Mesenchymal stem cell (in vitro differentiated cells and primary cell): ENCODE results near the gene AREG.

Source experiments
- DNase-seq: peaks from one replicate; pipeline ENCODE4 v3.0.0-alpha.2; 2013
- H2AFZ ChIP-seq: one replicate; pipeline ENCODE4 v1.6.1; 2013; ENCODE audit warnings: low read depth, mild to moderate bottlenecking, control low read depth, inconsistent platforms, low read length, moderate library complexity
- H2AK5ac ChIP-seq: 2 replicates; pipeline ENCODE4 v1.6.1; 2013; ENCODE audit warnings: low read length, moderate library complexity, mild to moderate bottlenecking, inconsistent platforms; ENCODE audit not compliant: severe bottlenecking
- H2BK120ac ChIP-seq: one replicate; pipeline ENCODE4 v1.6.1; 2013; ENCODE audit warnings: low read depth, mild to moderate bottlenecking, inconsistent platforms, low read length, moderate library complexity
- H2BK12ac ChIP-seq, 2 experiments: one replicate each; pipeline ENCODE4 v1.6.1; 2013; ENCODE audit warnings: inconsistent platforms in 2 of 2, low read length in 2 of 2, mild to moderate bottlenecking in 2 of 2, moderate library complexity in 2 of 2, control low read depth in 1 of 2
- H2BK15ac ChIP-seq: one replicate; pipeline ENCODE4 v1.6.1; 2013; ENCODE audit warnings: mild to moderate bottlenecking, low read depth, inconsistent platforms; ENCODE audit not compliant: poor library complexity, severe bottlenecking
- H2BK5ac ChIP-seq: 2 replicates; pipeline ENCODE4 v1.6.1; 2013; ENCODE audit warnings: low read depth, mild to moderate bottlenecking, low read length, control low read depth, inconsistent platforms; ENCODE audit not compliant: poor library complexity, severe bottlenecking
- H3K14ac ChIP-seq, 2 experiments: one replicate each; pipeline ENCODE4 v1.6.1; 2013; ENCODE audit warnings: inconsistent platforms in 2 of 2, low read length in 2 of 2, control low read depth in 1 of 2, mild to moderate bottlenecking in 1 of 2, moderate library complexity in 1 of 2
- H3K18ac ChIP-seq, 2 experiments: one replicate each; pipeline ENCODE4 v1.6.1; 2013; ENCODE audit warnings: inconsistent platforms in 2 of 2, low read length in 2 of 2, control low read depth in 1 of 2, low read depth in 1 of 2, mild to moderate bottlenecking in 1 of 2
- H3K23ac ChIP-seq, 2 experiments: one replicate each; pipeline ENCODE4 v1.6.1; 2013; ENCODE audit warnings: inconsistent platforms in 2 of 2, low read length in 2 of 2, mild to moderate bottlenecking in 2 of 2, moderate library complexity in 2 of 2, control low read depth in 1 of 2
- H3K27ac ChIP-seq: 2 replicates; pipeline ENCODE4 v1.5.1; 2013; ENCODE audit warnings: mild to moderate bottlenecking, moderate library complexity, low read length, control low read depth, inconsistent platforms; ENCODE audit not compliant: poor library complexity, severe bottlenecking
- H3K27me3 ChIP-seq, 2 experiments: 2 replicates each; pipeline versions ENCODE4 v1.6.1 to v1.7.0; 2013; ENCODE audit warnings: low read length in 2 of 2, mild to moderate bottlenecking in 2 of 2, moderate library complexity in 2 of 2, control low read depth in 1 of 2, inconsistent platforms in 1 of 2; ENCODE audit not compliant: control insufficient read depth in 1 of 2, insufficient read depth in 1 of 2
- H3K36me3 ChIP-seq, 2 experiments: 2 replicates each; pipeline versions ENCODE4 v1.6.1 to v1.7.0; 2013; ENCODE audit warnings: low read length in 2 of 2, control low read depth in 1 of 2, inconsistent platforms in 1 of 2, low read depth in 1 of 2, mild to moderate bottlenecking in 1 of 2; ENCODE audit not compliant: insufficient read depth in 2 of 2, control insufficient read depth in 1 of 2
- H3K4ac ChIP-seq, 2 experiments: one replicate each; pipeline ENCODE4 v1.6.1; 2013; ENCODE audit warnings: inconsistent platforms in 2 of 2, low read length in 2 of 2, mild to moderate bottlenecking in 2 of 2, moderate library complexity in 2 of 2, control low read depth in 1 of 2, low read depth in 1 of 2
- H3K4me1 ChIP-seq: 2 replicates; pipeline ENCODE4 v1.6.1; 2013; ENCODE audit warnings: low read depth, low read length, control low read depth; ENCODE audit not compliant: control insufficient read depth, insufficient read depth
- H3K4me2 ChIP-seq: 2 replicates; pipeline ENCODE4 v1.6.1; 2013; ENCODE audit warnings: low read length, mild to moderate bottlenecking, inconsistent platforms; ENCODE audit not compliant: poor library complexity, severe bottlenecking
- H3K4me3 ChIP-seq, 2 experiments: 2 replicates each; pipeline versions ENCODE4 v1.5.1 to v1.7.0; 2013; ENCODE audit warnings: low read length in 2 of 2, mild to moderate bottlenecking in 2 of 2, control low read depth in 1 of 2, low read depth in 1 of 2; ENCODE audit not compliant: insufficient read depth in 1 of 2
- H3K79me1 ChIP-seq: replicated peaks from 2 replicates; pipeline ENCODE4 v1.6.1; 2013; ENCODE audit warnings: mild to moderate bottlenecking, control low read depth, low read length, inconsistent platforms; ENCODE audit not compliant: poor library complexity, severe bottlenecking
- H3K9ac ChIP-seq: 2 replicates; pipeline ENCODE4 v1.7.0; 2013; ENCODE audit warnings: mild to moderate bottlenecking, low read length, moderate library complexity
- H3K9me3 ChIP-seq: 2 replicates; pipeline ENCODE4 v1.7.0; 2013; ENCODE audit warnings: mild to moderate bottlenecking, low read length; ENCODE audit not compliant: control insufficient read depth
- H4K8ac ChIP-seq: one replicate; pipeline ENCODE4 v1.6.1; 2013; ENCODE audit warnings: inconsistent platforms, mild to moderate bottlenecking, low read length, moderate library complexity
- H4K91ac ChIP-seq: one replicate; pipeline ENCODE4 v1.6.1; 2013; ENCODE audit warnings: mild to moderate bottlenecking, low read length, inconsistent platforms
- WGBS: methylation state at CpG from one replicate; pipeline ENCODE4 v1.1.7; 2013; ENCODE audit warnings: mixed read lengths; 5-methylcytosine and 5-hydroxymethylcytosine counted together

Gene AREG

GRCh38 chr4:74431113-74431826 lies 13.7 kb upstream of the AREG start:
- Histone ChIP-seq H2AFZ (no peak overlapping the region), H2AK5ac (no peak overlapping the region), H3K4me2 (no peak overlapping the region), H3K27ac (no peak overlapping the region), H2BK5ac (no peak overlapping the region), H4K8ac (no peak overlapping the region), H3K9me3 (no peaks in the 10 kb centered on the region), H3K4ac (no peak overlapping the region), H3K27me3 (no peaks in the 10 kb centered on the region), H2BK120ac (no peak overlapping the region), H3K23ac (no peak overlapping the region), H3K36me3 (no peaks in the 10 kb centered on the region), H3K9ac (no peak overlapping the region), H3K4me3 (no peak overlapping the region), H2BK12ac (no peak overlapping the region), H4K91ac (no peak overlapping the region), H3K4me1 (no peaks in the 10 kb centered on the region), H2BK15ac (no peak overlapping the region), H3K18ac (no peak overlapping the region), H3K79me1 (no peaks in the 10 kb centered on the region), H3K14ac (no peak overlapping the region)
- 91% methylated on average over 10 of the region's 11 CpGs for WGBS
- DNase-seq, result peak; percentile 60

DNA sequence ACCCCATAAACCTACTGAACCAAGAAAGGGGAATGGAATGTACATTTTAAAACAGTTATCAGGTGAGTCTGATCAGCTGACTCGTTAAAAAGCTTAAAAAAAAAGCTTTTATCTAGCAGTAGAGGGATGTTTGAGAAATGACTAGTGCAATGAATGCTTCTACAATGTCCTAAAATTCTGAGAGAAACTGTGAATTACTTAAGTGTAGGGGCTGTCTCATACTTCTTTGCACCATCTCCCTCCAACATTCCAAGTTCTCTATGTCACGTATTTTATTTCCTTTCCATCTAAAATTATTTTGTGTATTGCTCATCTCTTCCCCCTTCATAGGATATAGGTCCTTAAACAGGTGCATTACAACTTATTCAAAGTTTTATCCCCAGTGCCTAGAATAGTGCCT lies 11.9 kb upstream of the AREG start:
- no peak overlapping the region for H3K4me2 ChIP-seq
- H3K4me3 ChIP-seq, result no peak overlapping the region
- H2BK120ac ChIP-seq, result no peak overlapping the region
- no peak overlapping the region for H2BK15ac ChIP-seq
- H3K23ac ChIP-seq, result no peak overlapping the region
- no peak overlapping the region for H3K14ac ChIP-seq
- H3K9me3 ChIP-seq, result no peaks in the 10 kb centered on the region
- H2AFZ ChIP-seq, result no peak overlapping the region
- no peak overlapping the region for H4K8ac ChIP-seq
- no peak for DNase-seq
- 75% methylated on average over 1 of the region's 2 CpGs for whole genome bisulfite sequencing
- no peak overlapping the region for H2BK5ac ChIP-seq
- no peak overlapping the region for H3K9ac ChIP-seq
- no peaks in the 10 kb centered on the region for H3K27me3 ChIP-seq
- H3K18ac ChIP-seq, result no peak overlapping the region
- no peak overlapping the region for H2AK5ac ChIP-seq
- H3K79me1 ChIP-seq, result no peaks in the 10 kb centered on the region
- no peak overlapping the region for H2BK12ac ChIP-seq
- no peaks in the 10 kb centered on the region for H3K4me1 ChIP-seq
- no peaks in the 10 kb centered on the region for H3K36me3 ChIP-seq
- H4K91ac ChIP-seq, result no peak overlapping the region
- H3K27ac ChIP-seq, result no peak overlapping the region
- H3K4ac ChIP-seq, result no peak overlapping the region

- Histone ChIP-seq H3K23ac (no peak overlapping the region), H3K36me3 (no peaks in the 10 kb centered on the region), H3K4ac (no peak overlapping the region), H2BK12ac (no peak overlapping the region), H3K4me3 (no peak overlapping the region), H3K18ac (no peak overlapping the region), H3K27ac (no peak overlapping the region), H3K27me3 (no peaks in the 10 kb centered on the region), H2BK120ac (no peak overlapping the region), H2AFZ (no peak overlapping the region), H3K9me3 (no peaks in the 10 kb centered on the region), H3K4me2 (no peak overlapping the region), H3K4me1 (no peaks in the 10 kb centered on the region), H2BK5ac (no peak overlapping the region), H3K9ac (no peak overlapping the region), H2AK5ac (no peak overlapping the region), H3K79me1 (no peaks in the 10 kb centered on the region), H4K91ac (no peak overlapping the region), H4K8ac (no peak overlapping the region), H2BK15ac (no peak overlapping the region), H3K14ac (no peak overlapping the region)
- DNase-seq, result no peak
- WGBS, result 80% methylated on average over 6 of the region's 7 CpGs
Measured at GRCh38 chr4:74433541-74434172, 11.3 kb upstream of the AREG start.

- Histone ChIP-seq H3K4me2 (no peak overlapping the region), H3K27me3 (no peaks in the 10 kb centered on the region), H4K91ac (no peak overlapping the region), H3K18ac (no peak overlapping the region), H3K27ac (no peak overlapping the region), H3K4ac (no peak overlapping the region), H4K8ac (no peak overlapping the region), H3K9ac (no peak overlapping the region), H3K4me1 (no peaks in the 10 kb centered on the region), H2BK120ac (no peak overlapping the region), H2BK12ac (no peak overlapping the region), H3K14ac (no peak overlapping the region), H2AFZ (no peak overlapping the region), H2BK5ac (no peak overlapping the region), H3K23ac (no peak overlapping the region), H2AK5ac (no peak overlapping the region), H3K79me1 (no peaks in the 10 kb centered on the region), H3K4me3 (no peak overlapping the region), H2BK15ac (no peak overlapping the region), H3K36me3 (no peaks in the 10 kb centered on the region), H3K9me3 (no peaks in the 10 kb centered on the region)
- no CpG with 5 or more reads among the region's 1 CpG for WGBS
- no peak for DNase-seq
Measured at GRCh38 chr4:74435296-74435695, 9.6 kb upstream of the AREG start.
